Mesothelial cell of epicardium (in vitro differentiated cells): ENCODE data around the gene SPIRE1. TPM values are rescaled to one million over a fixed set of nuclear protein-coding genes. Genes with fewer than 3 reads are reported as not detected.

Source experiments
- DNase-seq, 2 experiments: peaks; one replicate each; pipeline ENCODE4 v3.0.0; 2021; ENCODE audit warnings: low spot score in 2 of 2; ENCODE audit not compliant: unreplicated experiment in 2 of 2
- H3K27ac Mint-ChIP-seq: 2 replicates; pipeline ENCODE4 v1.8.0; 2021; ENCODE audit warnings: mixed read lengths
- H3K27me3 Mint-ChIP-seq: 2 replicates; pipeline ENCODE4 v1.8.0; 2021; ENCODE audit warnings: low read depth, mixed read lengths
- H3K36me3 Mint-ChIP-seq: 2 replicates; pipeline ENCODE4 v1.8.0; 2021; ENCODE audit warnings: mixed read lengths
- H3K4me1 Mint-ChIP-seq: 2 replicates; pipeline ENCODE4 v1.8.0; 2021; ENCODE audit warnings: mixed read lengths
- H3K4me3 Mint-ChIP-seq: 2 replicates; pipeline ENCODE4 v1.8.0; 2021; ENCODE audit warnings: mild to moderate bottlenecking, moderate library complexity, mixed read lengths
- H3K9me3 Mint-ChIP-seq: 2 replicates; pipeline ENCODE4 v1.8.0; 2021; ENCODE audit warnings: mixed read lengths
- total RNA-seq: library from RNA; stranded (reverse); gene quantifications from 3 replicates; pipeline ENCODE4 v1.2.1, GENCODE V29; 2021
- TF ChIP-seq, protein P1 (sequence below): fragments of 200-600 bp; sonication (generic); IDR thresholded peaks from one replicate; pipeline ENCODE4 v1.5.0; 2021; ENCODE audit warnings: antibody characterized with exemption; ENCODE audit not compliant: unreplicated experiment

The SPIRE1 gene
- total RNA-seq, 1 donor from 2014 or later = 24.2 TPM

DNA sequence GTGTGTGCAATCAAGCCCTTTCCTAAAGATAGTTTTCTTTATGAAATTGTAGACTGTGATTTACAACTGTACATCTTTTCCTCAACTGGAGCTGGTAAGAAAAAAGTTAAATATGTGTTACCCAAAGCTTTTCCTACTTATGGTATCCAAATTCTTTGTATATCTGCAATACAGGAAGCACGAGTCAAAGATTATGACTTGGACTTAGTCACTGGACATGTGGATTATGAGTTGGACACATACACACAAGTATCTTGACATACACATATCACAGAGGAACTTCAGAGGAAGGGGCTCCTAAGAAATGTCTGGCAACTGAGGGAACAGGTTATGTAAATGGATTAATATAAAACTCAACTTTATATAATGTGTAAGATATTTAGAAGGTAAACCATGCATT is 215.0 kb downstream of the SPIRE1 start:
- no peak overlapping the region for H3K4me3 Mint-ChIP-seq
- H3K36me3 Mint-ChIP-seq = peaks cover 35% of the 10 kb centered on the region
- peaks cover 22% of the 10 kb centered on the region for H3K9me3 Mint-ChIP-seq
- H3K4me1 Mint-ChIP-seq = peaks cover 2% of the 10 kb centered on the region
- no peaks in the 10 kb centered on the region for H3K27me3 Mint-ChIP-seq
- TF ChIP-seq, protein P1, sequence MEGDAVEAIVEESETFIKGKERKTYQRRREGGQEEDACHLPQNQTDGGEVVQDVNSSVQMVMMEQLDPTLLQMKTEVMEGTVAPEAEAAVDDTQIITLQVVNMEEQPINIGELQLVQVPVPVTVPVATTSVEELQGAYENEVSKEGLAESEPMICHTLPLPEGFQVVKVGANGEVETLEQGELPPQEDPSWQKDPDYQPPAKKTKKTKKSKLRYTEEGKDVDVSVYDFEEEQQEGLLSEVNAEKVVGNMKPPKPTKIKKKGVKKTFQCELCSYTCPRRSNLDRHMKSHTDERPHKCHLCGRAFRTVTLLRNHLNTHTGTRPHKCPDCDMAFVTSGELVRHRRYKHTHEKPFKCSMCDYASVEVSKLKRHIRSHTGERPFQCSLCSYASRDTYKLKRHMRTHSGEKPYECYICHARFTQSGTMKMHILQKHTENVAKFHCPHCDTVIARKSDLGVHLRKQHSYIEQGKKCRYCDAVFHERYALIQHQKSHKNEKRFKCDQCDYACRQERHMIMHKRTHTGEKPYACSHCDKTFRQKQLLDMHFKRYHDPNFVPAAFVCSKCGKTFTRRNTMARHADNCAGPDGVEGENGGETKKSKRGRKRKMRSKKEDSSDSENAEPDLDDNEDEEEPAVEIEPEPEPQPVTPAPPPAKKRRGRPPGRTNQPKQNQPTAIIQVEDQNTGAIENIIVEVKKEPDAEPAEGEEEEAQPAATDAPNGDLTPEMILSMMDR = no peak
- H3K27ac Mint-ChIP-seq = no peak overlapping the region
- DNase-seq = no peak

DNA sequence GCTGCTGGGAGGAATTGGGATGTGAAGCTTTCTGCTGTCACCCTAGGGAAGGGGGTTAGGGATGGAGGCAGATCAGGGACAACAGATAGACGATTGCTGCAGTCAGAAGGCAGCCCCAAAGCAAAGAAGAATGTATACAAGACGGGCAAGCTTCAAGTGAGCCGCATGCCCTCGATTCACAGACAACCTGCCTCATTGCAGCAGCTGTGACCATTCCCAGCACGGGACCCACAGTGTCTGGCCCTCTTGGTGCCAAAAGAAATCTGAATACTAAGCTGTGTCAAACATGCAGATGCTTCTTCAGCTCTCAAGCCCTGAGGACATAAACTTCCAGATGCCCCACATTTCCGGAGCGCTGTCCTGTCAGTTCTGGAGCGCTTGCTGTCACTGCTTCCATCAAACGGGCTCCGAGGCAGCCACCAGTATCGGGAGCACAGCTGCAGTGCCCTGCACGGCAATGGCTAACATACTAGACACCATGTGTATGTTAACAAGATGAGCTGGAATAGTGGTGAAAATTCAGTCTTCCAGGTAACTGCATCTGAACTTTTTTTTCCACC is 216.4 kb downstream of the SPIRE1 start:
- H3K4me3 Mint-ChIP-seq = no peak overlapping the region
- no peak overlapping the region for H3K27ac Mint-ChIP-seq
- no peak for DNase-seq
- H3K36me3 Mint-ChIP-seq = peaks cover 35% of the 10 kb centered on the region
- no peaks in the 10 kb centered on the region for H3K27me3 Mint-ChIP-seq
- TF ChIP-seq, protein P1 = no peak
- no peaks in the 10 kb centered on the region for H3K4me1 Mint-ChIP-seq
- peaks cover 22% of the 10 kb centered on the region for H3K9me3 Mint-ChIP-seq

- H3K4me1 Mint-ChIP-seq = no peaks in the 10 kb centered on the region
- H3K4me3 Mint-ChIP-seq = no peak overlapping the region
- peaks cover 4% of the 10 kb centered on the region for H3K9me3 Mint-ChIP-seq
- H3K36me3 Mint-ChIP-seq = peaks cover 29% of the 10 kb centered on the region
- no peak for DNase-seq
- no peak overlapping the region for H3K27ac Mint-ChIP-seq
- H3K27me3 Mint-ChIP-seq = no peaks in the 10 kb centered on the region
- TF ChIP-seq, protein P1 = no peak
Measured at GRCh38 chr18:12438257-12438656, 219.7 kb downstream of the SPIRE1 start.

DNA sequence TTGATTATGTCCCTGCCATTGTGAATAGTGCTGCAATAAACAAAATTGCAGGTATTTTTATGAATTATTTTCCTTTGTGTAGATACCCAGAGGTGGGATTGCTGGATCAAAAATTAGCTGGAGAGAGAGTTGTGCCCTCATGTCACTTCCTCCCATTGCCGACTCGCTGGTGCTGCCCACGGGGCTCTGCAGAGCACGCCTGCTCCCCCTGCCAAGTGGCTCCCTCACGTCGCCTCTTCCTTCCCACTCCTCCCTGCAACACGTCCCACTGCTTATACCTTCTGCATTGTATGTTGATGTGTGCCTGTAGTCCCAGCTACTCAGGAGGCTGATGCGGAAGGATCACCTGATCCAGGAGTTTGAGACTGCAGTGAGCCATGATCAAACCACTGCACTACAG is 222.0 kb downstream of the SPIRE1 start:
- Mint-ChIP-seq H3K4me3 (no peak overlapping the region), H3K27me3 (no peaks in the 10 kb centered on the region), H3K4me1 (no peaks in the 10 kb centered on the region), H3K27ac (no peak overlapping the region), H3K36me3 (peaks cover 28% of the 10 kb centered on the region), H3K9me3 (no peaks in the 10 kb centered on the region)
- TF ChIP-seq, protein P1 = no peak
- DNase-seq = no peak

- Mint-ChIP-seq H3K36me3 (peaks cover 28% of the 10 kb centered on the region), H3K27ac (no peak overlapping the region), H3K4me3 (no peak overlapping the region), H3K9me3 (no peaks in the 10 kb centered on the region), H3K4me1 (no peaks in the 10 kb centered on the region), H3K27me3 (no peaks in the 10 kb centered on the region)
- no peak for DNase-seq
- TF ChIP-seq, protein P1 = no peak
Measured at GRCh38 chr18:12434541-12434929, 223.4 kb downstream of the SPIRE1 start.
